Endothelial cell of umbilical vein (primary cell): ENCODE measurements around the gene OR10J4.

ENCODE experiments used
- EZH2 ChIP-seq: IDR thresholded peaks from 2 replicates; pipeline ENCODE4 v1.6.1; 2012; ENCODE audit warnings: borderline replicate concordance, low read depth, mild to moderate bottlenecking, moderate library complexity, low read length, inconsistent platforms; ENCODE audit not compliant: severe bottlenecking
- FOS ChIP-seq: IDR thresholded peaks from 2 replicates; pipeline ENCODE4 v1.6.1; 2011; ENCODE audit warnings: mild to moderate bottlenecking, low read length, moderate library complexity, borderline replicate concordance; ENCODE audit not compliant: insufficient read depth
- GATA2 ChIP-seq: IDR thresholded peaks from 2 replicates; pipeline ENCODE4 v1.7.0; 2011; ENCODE audit warnings: low read depth, mild to moderate bottlenecking, moderate library complexity, mixed read lengths, low read length; ENCODE audit not compliant: insufficient read length, insufficient read depth
- JUN ChIP-seq: IDR thresholded peaks from 2 replicates; pipeline ENCODE4 v1.6.1; 2011; ENCODE audit warnings: borderline replicate concordance, low read depth; ENCODE audit not compliant: insufficient read length, insufficient read depth
- MYC ChIP-seq: IDR thresholded peaks from one replicate; pipeline ENCODE4 v1.6.1; 2011; ENCODE audit warnings: mild to moderate bottlenecking, low read depth, low read length
- POLR2A ChIP-seq: IDR thresholded peaks from 2 replicates; pipeline ENCODE4 v1.6.1; 2012; ENCODE audit warnings: low read depth, mild to moderate bottlenecking, control low read depth, low read length
- POLR2AphosphoS5 ChIP-seq: IDR thresholded peaks from 2 replicates; pipeline ENCODE4 v1.6.1; 2012; ENCODE audit warnings: low read depth, mild to moderate bottlenecking, control low read depth, low read length, moderate library complexity; ENCODE audit not compliant: insufficient read depth
- TF ChIP-seq, protein P1 (sequence below), 2 donors: IDR thresholded peaks; 1 replicate in 1 of 2; 2 replicates in 1 of 2; pipeline ENCODE4 v1.5.1; 2011; ENCODE audit warnings: low read length in 2 of 2, mild to moderate bottlenecking in 2 of 2, moderate library complexity in 2 of 2, control low read depth in 1 of 2, inconsistent platforms in 1 of 2, low read depth in 1 of 2; ENCODE audit not compliant: insufficient read depth in 1 of 2; ENCODE audit errors: extremely low read depth in 1 of 2
- TF ChIP-seq, protein P2 (sequence below): IDR thresholded peaks from 2 replicates; pipeline ENCODE4 v1.6.1; 2011; ENCODE audit not compliant: insufficient read depth, insufficient read length

DNA sequence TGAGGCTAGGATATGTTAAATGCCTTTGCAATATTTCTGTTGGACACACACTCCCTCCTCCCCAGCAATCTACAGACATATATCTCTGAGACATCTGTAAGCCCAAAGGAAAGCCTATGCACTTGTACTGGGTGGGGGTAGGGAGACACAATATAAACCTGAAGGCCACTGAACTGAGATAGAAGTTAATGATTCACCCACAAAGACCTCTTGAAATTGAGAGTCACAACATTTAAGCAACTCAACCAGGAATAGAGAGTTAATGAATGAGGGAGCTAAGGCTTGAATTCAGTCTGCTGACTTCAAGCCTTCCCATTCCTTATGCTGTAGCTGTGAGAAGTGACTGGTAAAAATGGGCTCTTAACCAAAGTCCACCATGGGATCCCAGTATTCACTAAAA is 12.5 kb downstream of the OR10J4 start:
- TF ChIP-seq, protein P1, sequence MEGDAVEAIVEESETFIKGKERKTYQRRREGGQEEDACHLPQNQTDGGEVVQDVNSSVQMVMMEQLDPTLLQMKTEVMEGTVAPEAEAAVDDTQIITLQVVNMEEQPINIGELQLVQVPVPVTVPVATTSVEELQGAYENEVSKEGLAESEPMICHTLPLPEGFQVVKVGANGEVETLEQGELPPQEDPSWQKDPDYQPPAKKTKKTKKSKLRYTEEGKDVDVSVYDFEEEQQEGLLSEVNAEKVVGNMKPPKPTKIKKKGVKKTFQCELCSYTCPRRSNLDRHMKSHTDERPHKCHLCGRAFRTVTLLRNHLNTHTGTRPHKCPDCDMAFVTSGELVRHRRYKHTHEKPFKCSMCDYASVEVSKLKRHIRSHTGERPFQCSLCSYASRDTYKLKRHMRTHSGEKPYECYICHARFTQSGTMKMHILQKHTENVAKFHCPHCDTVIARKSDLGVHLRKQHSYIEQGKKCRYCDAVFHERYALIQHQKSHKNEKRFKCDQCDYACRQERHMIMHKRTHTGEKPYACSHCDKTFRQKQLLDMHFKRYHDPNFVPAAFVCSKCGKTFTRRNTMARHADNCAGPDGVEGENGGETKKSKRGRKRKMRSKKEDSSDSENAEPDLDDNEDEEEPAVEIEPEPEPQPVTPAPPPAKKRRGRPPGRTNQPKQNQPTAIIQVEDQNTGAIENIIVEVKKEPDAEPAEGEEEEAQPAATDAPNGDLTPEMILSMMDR (IDR thresholded peaks at IDR 0.05; ENCODE audit: extremely low read depth in 1 of 2, insufficient read depth in 1 of 2, low read depth in 1 of 2, low read length in 2 of 2), result no peak
- TF ChIP-seq EZH2, result no peak
- TF ChIP-seq MYC, result no peak
- TF ChIP-seq POLR2AphosphoS5, result no peak
- TF ChIP-seq POLR2A, result no peak
- TF ChIP-seq, protein P2, sequence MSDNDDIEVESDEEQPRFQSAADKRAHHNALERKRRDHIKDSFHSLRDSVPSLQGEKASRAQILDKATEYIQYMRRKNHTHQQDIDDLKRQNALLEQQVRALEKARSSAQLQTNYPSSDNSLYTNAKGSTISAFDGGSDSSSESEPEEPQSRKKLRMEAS, result no peak
- TF ChIP-seq FOS, result no peak
- TF ChIP-seq GATA2, result no peak
- TF ChIP-seq JUN, result no peak
